Measurements from ENCODE around the gene CBX6. TPM values are rescaled to one million over a fixed set of nuclear protein-coding genes. Genes with fewer than 3 reads are reported as not detected.

CBX6 gene
- polyA plus RNA-seq, 1 donor (not counting 4 experiments of a cell fraction or from before 2014, with no cell fraction given): 4.1 TPM

DNA sequence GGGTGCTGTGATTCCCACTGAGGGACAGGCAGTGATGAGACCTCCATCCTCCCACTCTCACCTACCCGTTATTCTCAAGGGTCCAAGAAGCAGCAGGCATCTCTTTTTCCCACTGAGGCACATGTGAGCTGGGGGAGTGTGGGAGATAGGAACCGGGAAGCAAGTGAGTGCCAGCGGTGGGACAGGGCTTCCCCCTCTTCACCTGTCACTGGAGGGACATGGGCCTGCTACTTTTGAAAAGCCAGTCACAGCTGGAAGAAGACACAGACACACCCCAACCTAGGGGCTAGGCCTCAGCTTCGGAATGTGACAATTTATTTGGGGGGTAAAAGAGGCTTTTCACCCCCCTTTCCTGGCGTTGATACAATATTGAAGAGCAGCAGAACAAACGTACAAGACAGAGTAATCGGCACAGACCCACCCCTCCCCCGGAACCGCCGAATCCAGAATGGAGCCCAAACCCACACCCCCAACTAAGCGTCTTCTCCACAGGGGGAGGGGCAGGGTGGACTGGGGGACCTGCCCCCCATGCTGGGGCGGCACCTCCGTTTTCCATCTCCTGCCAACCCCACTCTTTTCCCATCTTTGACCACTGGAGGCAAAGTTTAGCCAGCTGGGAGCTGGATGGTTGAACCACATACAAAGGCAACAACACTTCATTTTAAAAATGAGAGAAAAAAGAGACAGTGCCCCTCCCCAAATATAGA lies 10.7 kb downstream of the CBX6 start:
- Histone ChIP-seq H3K36me3 (ENCODE audit: control insufficient read depth in 2 of 2, extremely low read depth in 1 of 2, insufficient read depth in 2 of 2, low read length in 2 of 2) (no peaks in the 10 kb centered on the region), H3K9me3 (ENCODE audit: control insufficient read depth, low read depth, low read length) (no peaks in the 10 kb centered on the region), H3K27ac (ENCODE audit: control insufficient read depth, insufficient read depth, low read length) (no peak overlapping the region), H3K27me3 (ENCODE audit: control insufficient read depth, extremely low read depth, insufficient read depth, low read length) (no peaks in the 10 kb centered on the region), H3K79me2 (ENCODE audit: control insufficient read depth, insufficient read depth, low read length) (no peaks in the 10 kb centered on the region), H4K20me1 (ENCODE audit: control insufficient read depth, extremely low read depth, insufficient read depth, low read length) (no peaks in the 10 kb centered on the region), H3K4me1 (ENCODE audit: control insufficient read depth, extremely low read depth, insufficient read depth, low read length) (peaks cover 8% of the 10 kb centered on the region), H3K9ac (ENCODE audit: control insufficient read depth, extremely low read depth, insufficient read depth, low read length) (no peak overlapping the region), H2AFZ (ENCODE audit: control insufficient read depth, low read length) (no peak overlapping the region), H3K4me3 (ENCODE audit: control insufficient read depth in 2 of 3, extremely low read depth in 1 of 3, insufficient read depth in 2 of 3, low read depth in 1 of 3, low read length in 3 of 3) (no peak overlapping the region), H3K9me1 (ENCODE audit: control insufficient read depth, extremely low read depth, insufficient read depth, low read length) (no peaks in the 10 kb centered on the region), H3K4me2 (ENCODE audit: control insufficient read depth, extremely low read depth, insufficient read depth, low read depth, low read length) (no peak overlapping the region)
- no peak for DNase-seq (ENCODE audit: low read depth, low spot score)
- FAIRE-seq: no peak
- dilution Hi-C loops (cut with MboI; ENCODE audit: extremely low pct_ligation_motif_present, low sequenced_read_pairs): no loop called here
- TF ChIP-seq EZH2 (IDR thresholded peaks at IDR 0.05; ENCODE audit: low read length): no peak
- TF ChIP-seq, protein P1, sequence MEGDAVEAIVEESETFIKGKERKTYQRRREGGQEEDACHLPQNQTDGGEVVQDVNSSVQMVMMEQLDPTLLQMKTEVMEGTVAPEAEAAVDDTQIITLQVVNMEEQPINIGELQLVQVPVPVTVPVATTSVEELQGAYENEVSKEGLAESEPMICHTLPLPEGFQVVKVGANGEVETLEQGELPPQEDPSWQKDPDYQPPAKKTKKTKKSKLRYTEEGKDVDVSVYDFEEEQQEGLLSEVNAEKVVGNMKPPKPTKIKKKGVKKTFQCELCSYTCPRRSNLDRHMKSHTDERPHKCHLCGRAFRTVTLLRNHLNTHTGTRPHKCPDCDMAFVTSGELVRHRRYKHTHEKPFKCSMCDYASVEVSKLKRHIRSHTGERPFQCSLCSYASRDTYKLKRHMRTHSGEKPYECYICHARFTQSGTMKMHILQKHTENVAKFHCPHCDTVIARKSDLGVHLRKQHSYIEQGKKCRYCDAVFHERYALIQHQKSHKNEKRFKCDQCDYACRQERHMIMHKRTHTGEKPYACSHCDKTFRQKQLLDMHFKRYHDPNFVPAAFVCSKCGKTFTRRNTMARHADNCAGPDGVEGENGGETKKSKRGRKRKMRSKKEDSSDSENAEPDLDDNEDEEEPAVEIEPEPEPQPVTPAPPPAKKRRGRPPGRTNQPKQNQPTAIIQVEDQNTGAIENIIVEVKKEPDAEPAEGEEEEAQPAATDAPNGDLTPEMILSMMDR (optimal IDR thresholded peaks at IDR 0.05 in 1 of 3, IDR thresholded peaks at IDR 0.05 in 1 of 3, conservative IDR thresholded peaks at IDR 0.05 in 1 of 3; ENCODE audit: extremely low read depth in 1 of 3, insufficient read depth in 2 of 3, low read length in 3 of 3): peak in 1 of 3 experiments; percentile 9

DNA sequence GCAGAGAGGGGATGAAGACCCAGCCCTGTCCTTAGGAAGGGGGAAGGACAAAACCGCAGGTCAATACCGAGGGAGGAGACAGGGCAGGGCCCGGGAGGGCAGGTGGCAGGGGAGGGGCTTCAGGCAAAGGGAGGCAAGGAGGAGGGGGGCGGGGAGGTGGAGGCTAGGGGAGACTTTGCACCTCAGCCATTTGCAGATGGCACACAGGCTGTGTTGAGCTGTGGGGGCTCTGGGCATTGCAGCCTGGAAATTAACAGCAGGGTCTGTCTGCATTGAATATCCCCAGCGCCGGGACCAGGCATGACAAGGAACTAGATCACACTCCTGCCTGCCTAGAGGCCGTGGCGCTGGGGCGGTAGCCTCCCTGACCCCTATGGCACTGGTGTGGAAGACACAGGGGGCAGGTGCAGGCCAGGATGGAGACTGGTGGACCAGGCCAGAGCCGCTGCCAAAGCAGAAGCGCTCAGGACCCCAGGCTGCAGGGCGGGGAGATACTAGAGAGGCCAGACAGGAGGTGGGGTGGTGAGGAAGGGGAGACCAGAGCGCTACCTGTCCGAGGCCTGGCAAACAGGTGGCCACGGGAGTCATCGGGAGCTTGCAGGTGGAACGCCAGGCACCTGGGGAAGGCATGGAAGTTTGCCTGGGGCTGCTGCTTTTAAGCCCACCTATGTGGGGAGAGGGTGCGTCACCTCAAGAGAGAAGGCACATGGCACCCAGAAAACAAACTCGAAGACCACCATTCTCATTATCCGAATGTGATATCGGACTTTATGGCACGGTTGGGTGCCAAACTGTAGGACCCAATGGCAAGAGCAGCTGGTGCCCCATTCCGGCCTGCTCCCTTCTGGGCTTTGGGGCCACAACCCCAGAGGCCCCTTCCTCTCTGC lies 11.5 kb downstream of the CBX6 start:
- TF ChIP-seq EZH2 (IDR thresholded peaks at IDR 0.05; ENCODE audit: low read length): no peak
- TF ChIP-seq, protein P1 (optimal IDR thresholded peaks at IDR 0.05 in 1 of 3, IDR thresholded peaks at IDR 0.05 in 1 of 3, conservative IDR thresholded peaks at IDR 0.05 in 1 of 3; ENCODE audit: extremely low read depth in 1 of 3, insufficient read depth in 2 of 3, low read length in 3 of 3): no peak
- Histone ChIP-seq H3K9ac (ENCODE audit: control insufficient read depth, extremely low read depth, insufficient read depth, low read length) (no peak overlapping the region), H3K9me3 (ENCODE audit: control insufficient read depth, low read depth, low read length) (no peaks in the 10 kb centered on the region), H4K20me1 (ENCODE audit: control insufficient read depth, extremely low read depth, insufficient read depth, low read length) (no peaks in the 10 kb centered on the region), H3K27me3 (ENCODE audit: control insufficient read depth, extremely low read depth, insufficient read depth, low read length) (no peaks in the 10 kb centered on the region), H3K9me1 (ENCODE audit: control insufficient read depth, extremely low read depth, insufficient read depth, low read length) (no peaks in the 10 kb centered on the region), H3K36me3 (ENCODE audit: control insufficient read depth in 2 of 2, extremely low read depth in 1 of 2, insufficient read depth in 2 of 2, low read length in 2 of 2) (no peaks in the 10 kb centered on the region), H3K4me3 (ENCODE audit: control insufficient read depth in 2 of 3, extremely low read depth in 1 of 3, insufficient read depth in 2 of 3, low read depth in 1 of 3, low read length in 3 of 3) (no peak overlapping the region), H3K4me1 (ENCODE audit: control insufficient read depth, extremely low read depth, insufficient read depth, low read length) (peaks cover 8% of the 10 kb centered on the region), H3K79me2 (ENCODE audit: control insufficient read depth, insufficient read depth, low read length) (no peaks in the 10 kb centered on the region), H3K4me2 (ENCODE audit: control insufficient read depth, extremely low read depth, insufficient read depth, low read depth, low read length) (no peak overlapping the region), H3K27ac (ENCODE audit: control insufficient read depth, insufficient read depth, low read length) (no peak overlapping the region), H2AFZ (ENCODE audit: control insufficient read depth, low read length) (no peak overlapping the region)
- dilution Hi-C loops (cut with MboI; ENCODE audit: extremely low pct_ligation_motif_present, low sequenced_read_pairs): no loop called here
- FAIRE-seq (no peak), DNase-seq (ENCODE audit: low read depth, low spot score) (no peak)
